Panc1 (cell line): ENCODE results near the gene PRUNE2.

Experiments used
- SIN3A ChIP-seq: IDR thresholded peaks from 2 replicates; pipeline ENCODE4 v1.6.1; 2012; ENCODE audit warnings: low read depth, mild to moderate bottlenecking, low read length, moderate library complexity, borderline replicate concordance; ENCODE audit not compliant: insufficient read depth
- TF ChIP-seq, protein P1 (sequence below): fragments of 450-650 bp; IDR thresholded peaks from 2 replicates; pipeline ENCODE4 v1.5.1; 2017; ENCODE audit warnings: mild to moderate bottlenecking

DNA sequence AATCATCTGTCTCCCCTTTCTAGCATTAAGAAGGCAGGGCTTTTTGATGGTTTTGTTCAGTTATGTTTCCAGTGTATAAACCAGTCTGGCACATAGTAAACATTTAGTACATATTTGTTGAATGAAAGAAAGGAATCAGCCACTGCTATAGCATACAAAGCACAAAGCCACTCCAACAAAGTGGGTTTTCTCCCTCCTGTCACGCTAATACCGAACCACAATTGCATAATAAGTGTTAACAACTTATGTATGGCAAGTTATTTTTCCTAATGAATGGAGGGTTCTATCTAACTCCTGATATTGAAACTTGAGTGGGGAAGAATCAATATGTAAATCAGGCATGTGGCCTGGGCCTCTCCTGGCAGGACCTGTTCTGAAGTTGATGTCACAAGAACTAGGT, 53.9 kb downstream of the PRUNE2 start:
- TF ChIP-seq, protein P1, sequence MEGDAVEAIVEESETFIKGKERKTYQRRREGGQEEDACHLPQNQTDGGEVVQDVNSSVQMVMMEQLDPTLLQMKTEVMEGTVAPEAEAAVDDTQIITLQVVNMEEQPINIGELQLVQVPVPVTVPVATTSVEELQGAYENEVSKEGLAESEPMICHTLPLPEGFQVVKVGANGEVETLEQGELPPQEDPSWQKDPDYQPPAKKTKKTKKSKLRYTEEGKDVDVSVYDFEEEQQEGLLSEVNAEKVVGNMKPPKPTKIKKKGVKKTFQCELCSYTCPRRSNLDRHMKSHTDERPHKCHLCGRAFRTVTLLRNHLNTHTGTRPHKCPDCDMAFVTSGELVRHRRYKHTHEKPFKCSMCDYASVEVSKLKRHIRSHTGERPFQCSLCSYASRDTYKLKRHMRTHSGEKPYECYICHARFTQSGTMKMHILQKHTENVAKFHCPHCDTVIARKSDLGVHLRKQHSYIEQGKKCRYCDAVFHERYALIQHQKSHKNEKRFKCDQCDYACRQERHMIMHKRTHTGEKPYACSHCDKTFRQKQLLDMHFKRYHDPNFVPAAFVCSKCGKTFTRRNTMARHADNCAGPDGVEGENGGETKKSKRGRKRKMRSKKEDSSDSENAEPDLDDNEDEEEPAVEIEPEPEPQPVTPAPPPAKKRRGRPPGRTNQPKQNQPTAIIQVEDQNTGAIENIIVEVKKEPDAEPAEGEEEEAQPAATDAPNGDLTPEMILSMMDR, result no peak
- no peak for TF ChIP-seq SIN3A
